Myocyte (in vitro differentiated cells): ENCODE results near the gene OR6J1. TPM values are rescaled to one million over a fixed set of nuclear protein-coding genes. Genes with fewer than 3 reads are reported as not detected.

Source experiments
- total RNA-seq: library from RNA; depleted of rRNA; stranded (reverse); fragments of >200 nt; gene quantifications from 2 replicates; pipeline ENCODE4 v1.2.3, GENCODE V29; 2014

Gene OR6J1
- total RNA-seq, 1 donor from 2014 or later, result not detected

Other genes starting within 250 kb of the OR6J1 start
- 269 and 398 TPM in 2 replicates for gene DAD1, start 55.1 kb downstream of the OR6J1 start, total RNA-seq
- gene ABHD4, start 46.1 kb downstream of the OR6J1 start, total RNA-seq, result 28.5 and 33.2 TPM in 2 replicates
- 119 and 141 TPM in 2 replicates for gene OXA1L, start 122.3 kb upstream of the OR6J1 start, total RNA-seq
- 63.5 and 76.5 TPM in 2 replicates for gene SLC7A7, start 171.1 kb upstream of the OR6J1 start, total RNA-seq
- gene MRPL52, start 185.5 kb upstream of the OR6J1 start, total RNA-seq, result 21.8 and 167 TPM in 2 replicates
- 423 and 532 TPM in 2 replicates for gene MMP14, start 192.2 kb upstream of the OR6J1 start, total RNA-seq
- gene LRP10, start 227.4 kb upstream of the OR6J1 start, total RNA-seq, result 81.6 and 106 TPM in 2 replicates
- 0.42 and 0.78 TPM in 2 replicates for gene REM2, start 238.9 kb upstream of the OR6J1 start, total RNA-seq